HPDE6-E6E7 (cell line): ENCODE measurements around the gene DAZAP1.

Source experiments
- DNase-seq: peaks from one replicate; pipeline ENCODE4 v3.0.0; 2011; ENCODE audit warnings: missing footprints; ENCODE audit errors: extremely low spot score

The DAZAP1 gene

GRCh38 chr19:1377176-1377964 lies 30.0 kb upstream of the DAZAP1 start:
- DNase-seq, result no peak

- DNase-seq, result no peak
Observed at GRCh38 chr19:1377965-1378785, 29.2 kb upstream of the DAZAP1 start.

GRCh38 chr19:1379126-1379905 lies 28.1 kb upstream of the DAZAP1 start:
- DNase-seq, result no peak

GRCh38 chr19:1379961-1380489 lies 27.4 kb upstream of the DAZAP1 start:
- no peak for DNase-seq

GRCh38 chr19:1382250-1382649 lies 25.1 kb upstream of the DAZAP1 start:
- DNase-seq, result no peak

GRCh38 chr19:1383017-1383311 lies 24.4 kb upstream of the DAZAP1 start:
- DNase-seq, result no peak

- peak; percentile 79 for DNase-seq
Observed at GRCh38 chr19:1383312-1384084, 23.9 kb upstream of the DAZAP1 start, which contains the start of gene NDUFS7. Gene NDUFS7, plus strand, starts transcription at chr19:1383907. Its CDS starts 20 bp downstream, at chr19:1383927.

GRCh38 chr19:1384085-1384462 lies 23.3 kb upstream of the DAZAP1 start:
- no peak for DNase-seq

GRCh38 chr19:1384478-1385110 lies 22.8 kb upstream of the DAZAP1 start:
- no peak for DNase-seq

- DNase-seq, result no peak
Observed at GRCh38 chr19:1385816-1386215, 21.6 kb upstream of the DAZAP1 start.

- no peak for DNase-seq
Observed at GRCh38 chr19:1386945-1387683, 20.3 kb upstream of the DAZAP1 start.

- no peak for DNase-seq
Observed at GRCh38 chr19:1387684-1388636, 19.4 kb upstream of the DAZAP1 start.

GRCh38 chr19:1388637-1389026 lies 18.8 kb upstream of the DAZAP1 start:
- no peak for DNase-seq

GRCh38 chr19:1389033-1389940 lies 18.1 kb upstream of the DAZAP1 start:
- no peak for DNase-seq

- no peak for DNase-seq
Observed at GRCh38 chr19:1390890-1391423, 16.4 kb upstream of the DAZAP1 start.

- DNase-seq, result no peak
Observed at GRCh38 chr19:1392407-1392806, 15.0 kb upstream of the DAZAP1 start.

- DNase-seq, result no peak
Observed at GRCh38 chr19:1392939-1393530, 14.4 kb upstream of the DAZAP1 start.
